ENCODE results near the gene MOB2. TPM values are rescaled to one million over a fixed set of nuclear protein-coding genes. Genes with fewer than 3 reads are reported as not detected.
"Not testable (repeated sequence)": the region's sequence is repeated elsewhere in the genome, so short reads cannot be mapped to it uniquely, and the experiment has no call there.

Gene MOB2
- total RNA-seq, 2 experiments from 2014 or later, result 13.2 to 14.0 TPM

DNA sequence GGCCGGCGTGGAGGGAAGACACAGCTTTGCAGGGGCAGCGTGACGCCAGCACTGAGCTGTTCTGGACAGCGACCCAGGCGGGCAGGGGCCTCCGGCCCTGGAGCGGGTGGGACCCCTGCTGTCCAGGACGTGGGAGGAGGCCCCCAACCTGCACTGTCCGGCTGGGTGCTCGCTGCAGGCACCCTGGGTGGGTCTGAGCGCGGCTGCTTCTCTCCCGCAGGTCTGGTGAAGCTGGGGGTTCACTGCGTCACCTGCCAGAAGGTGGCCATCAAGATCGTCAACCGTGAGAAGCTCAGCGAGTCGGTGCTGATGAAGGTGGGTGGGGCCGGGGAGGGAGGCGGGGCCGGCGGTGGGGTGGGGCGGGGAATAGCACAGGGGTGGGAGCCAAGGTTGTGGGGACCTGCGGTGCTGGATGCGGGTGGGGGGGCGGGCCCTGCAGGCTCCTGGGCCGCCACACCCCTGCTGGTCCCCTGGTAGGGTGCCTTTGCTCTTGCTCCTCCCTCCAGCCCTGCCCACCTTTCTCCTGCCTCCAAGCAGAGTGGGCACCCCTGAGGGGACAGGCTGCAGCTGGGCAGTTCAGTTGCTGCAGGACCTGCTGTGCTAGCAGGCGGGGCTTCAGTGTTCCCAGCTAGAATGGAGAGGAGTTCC, 50.6 kb downstream of the MOB2 start:
- TF ChIP-seq, protein P1, sequence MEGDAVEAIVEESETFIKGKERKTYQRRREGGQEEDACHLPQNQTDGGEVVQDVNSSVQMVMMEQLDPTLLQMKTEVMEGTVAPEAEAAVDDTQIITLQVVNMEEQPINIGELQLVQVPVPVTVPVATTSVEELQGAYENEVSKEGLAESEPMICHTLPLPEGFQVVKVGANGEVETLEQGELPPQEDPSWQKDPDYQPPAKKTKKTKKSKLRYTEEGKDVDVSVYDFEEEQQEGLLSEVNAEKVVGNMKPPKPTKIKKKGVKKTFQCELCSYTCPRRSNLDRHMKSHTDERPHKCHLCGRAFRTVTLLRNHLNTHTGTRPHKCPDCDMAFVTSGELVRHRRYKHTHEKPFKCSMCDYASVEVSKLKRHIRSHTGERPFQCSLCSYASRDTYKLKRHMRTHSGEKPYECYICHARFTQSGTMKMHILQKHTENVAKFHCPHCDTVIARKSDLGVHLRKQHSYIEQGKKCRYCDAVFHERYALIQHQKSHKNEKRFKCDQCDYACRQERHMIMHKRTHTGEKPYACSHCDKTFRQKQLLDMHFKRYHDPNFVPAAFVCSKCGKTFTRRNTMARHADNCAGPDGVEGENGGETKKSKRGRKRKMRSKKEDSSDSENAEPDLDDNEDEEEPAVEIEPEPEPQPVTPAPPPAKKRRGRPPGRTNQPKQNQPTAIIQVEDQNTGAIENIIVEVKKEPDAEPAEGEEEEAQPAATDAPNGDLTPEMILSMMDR (IDR thresholded peaks at IDR 0.05), result no peak
- intact Hi-C loops (cut with micrococcal nuclease), result no loop called here
- Mint-ChIP-seq H3K36me3 (ENCODE audit: low read depth) (no peaks in the 10 kb centered on the region), H3K4me3 (no peak overlapping the region), H3K27ac (no peak overlapping the region), H3K4me1 (ENCODE audit: low read depth) (no peaks in the 10 kb centered on the region), H3K27me3 (no peaks in the 10 kb centered on the region), H3K9me3 (no peaks in the 10 kb centered on the region)
- CTCF ChIA-PET, result no interaction called here
- POLR2A ChIA-PET, result no interaction called here
- DNase-seq (peak; percentile 21), ATAC-seq (peak; percentile 62)

DNA sequence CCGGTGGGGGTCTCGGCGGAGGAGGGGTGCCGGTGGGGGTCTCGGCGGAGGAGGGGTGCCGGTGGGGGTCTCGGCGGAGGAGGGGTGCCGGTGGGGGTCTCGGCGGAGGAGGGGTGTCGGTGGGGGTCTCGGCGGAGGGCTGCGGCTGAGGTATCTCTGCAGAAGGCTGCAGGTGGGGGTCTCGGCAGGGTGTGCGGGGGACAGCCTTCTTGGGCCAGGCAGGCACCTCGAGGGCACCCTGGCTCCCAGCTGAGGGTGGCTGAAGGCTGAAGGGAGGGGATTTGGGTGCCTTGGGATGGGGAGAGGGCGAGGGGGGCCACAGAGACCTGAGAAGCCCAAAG, 51.1 kb downstream of the MOB2 start:
- H3K36me3 Mint-ChIP-seq (ENCODE audit: low read depth); H3K9me3 Mint-ChIP-seq; H3K27me3 Mint-ChIP-seq; H3K4me3 Mint-ChIP-seq; H3K27ac Mint-ChIP-seq; DNase-seq; intact Hi-C loops (cut with micrococcal nuclease); CTCF ChIA-PET; H3K4me1 Mint-ChIP-seq (ENCODE audit: low read depth); ATAC-seq; POLR2A ChIA-PET: not testable (repeated sequence)

DNA sequence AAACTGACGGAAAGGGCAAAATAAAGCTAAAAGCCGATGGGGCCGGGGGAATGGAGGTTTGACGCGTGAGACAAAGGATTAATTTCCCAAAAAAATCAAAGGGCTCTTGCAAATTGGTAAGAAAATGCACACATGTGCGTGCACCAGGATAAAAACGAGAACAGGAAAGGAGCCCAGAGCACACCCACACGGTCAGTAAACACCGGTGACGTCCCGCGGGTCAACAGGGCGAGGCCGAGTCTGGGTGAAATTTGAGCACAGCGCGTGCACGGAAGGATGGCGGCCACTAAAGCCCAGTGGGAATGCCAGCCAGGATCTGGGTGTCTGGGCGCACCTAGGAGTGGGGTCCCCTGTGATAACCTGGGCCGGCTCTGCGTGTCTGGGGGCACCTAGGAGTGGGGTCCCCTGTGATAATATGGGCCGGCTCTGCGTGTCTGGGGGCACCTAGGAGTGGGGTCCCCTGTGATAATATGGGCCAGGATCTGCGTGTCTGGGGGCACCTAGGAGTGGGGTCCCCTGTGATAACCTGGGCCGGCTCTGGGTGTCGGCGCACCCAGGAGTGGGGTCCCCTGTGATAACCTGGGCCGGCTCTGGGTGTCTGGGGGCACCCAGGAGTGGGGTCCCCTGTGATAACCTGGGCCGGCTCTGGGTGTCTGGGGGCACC, 52.5 kb downstream of the MOB2 start:
- Mint-ChIP-seq H3K9me3 (peaks cover 1% of the 10 kb centered on the region), H3K36me3 (ENCODE audit: low read depth) (no peaks in the 10 kb centered on the region), H3K4me1 (ENCODE audit: low read depth) (no peaks in the 10 kb centered on the region), H3K27ac (no peak overlapping the region), H3K27me3 (no peaks in the 10 kb centered on the region), H3K4me3 (no peak overlapping the region)
- ChIA-PET POLR2A (no interaction called here), CTCF (no interaction called here)
- intact Hi-C loops (cut with micrococcal nuclease), result no loop called here
- ATAC-seq (no peak), DNase-seq (no peak)
- TF ChIP-seq, protein P1 (IDR thresholded peaks at IDR 0.05), result no peak

DNA sequence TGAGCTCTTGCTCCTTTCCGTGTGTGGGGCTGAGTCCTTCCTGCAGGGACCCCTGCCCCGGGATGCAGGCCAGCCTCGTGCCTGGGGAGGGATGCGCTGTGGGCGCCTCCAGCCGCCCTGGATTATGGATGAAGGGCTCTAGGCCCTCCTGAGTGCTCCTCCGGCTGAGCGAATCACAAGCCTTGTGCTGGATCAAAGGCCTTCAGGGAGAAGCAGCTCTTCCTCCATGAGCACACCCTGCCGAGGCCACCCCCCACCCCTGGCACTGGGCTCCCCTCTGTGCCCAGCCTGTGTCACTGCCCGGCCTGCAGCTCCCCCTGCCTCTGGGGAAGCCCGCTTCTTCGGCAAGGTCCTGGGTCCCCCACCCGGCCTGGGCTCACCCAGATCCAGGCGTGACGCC, 53.0 kb downstream of the MOB2 start:
- DNase-seq, result no peak
- TF ChIP-seq, protein P1 (IDR thresholded peaks at IDR 0.05), result no peak
- no peak overlapping the region for H3K4me3 Mint-ChIP-seq
- no peak overlapping the region for H3K27ac Mint-ChIP-seq
- no peaks in the 10 kb centered on the region for H3K36me3 Mint-ChIP-seq (ENCODE audit: low read depth)
- POLR2A ChIA-PET, result no interaction called here
- peaks cover 1% of the 10 kb centered on the region for H3K9me3 Mint-ChIP-seq
- ATAC-seq, result no peak
- no peaks in the 10 kb centered on the region for H3K27me3 Mint-ChIP-seq
- CTCF ChIA-PET, result no interaction called here
- intact Hi-C loops (cut with micrococcal nuclease), result no loop called here
- H3K4me1 Mint-ChIP-seq (ENCODE audit: low read depth), result no peaks in the 10 kb centered on the region

DNA sequence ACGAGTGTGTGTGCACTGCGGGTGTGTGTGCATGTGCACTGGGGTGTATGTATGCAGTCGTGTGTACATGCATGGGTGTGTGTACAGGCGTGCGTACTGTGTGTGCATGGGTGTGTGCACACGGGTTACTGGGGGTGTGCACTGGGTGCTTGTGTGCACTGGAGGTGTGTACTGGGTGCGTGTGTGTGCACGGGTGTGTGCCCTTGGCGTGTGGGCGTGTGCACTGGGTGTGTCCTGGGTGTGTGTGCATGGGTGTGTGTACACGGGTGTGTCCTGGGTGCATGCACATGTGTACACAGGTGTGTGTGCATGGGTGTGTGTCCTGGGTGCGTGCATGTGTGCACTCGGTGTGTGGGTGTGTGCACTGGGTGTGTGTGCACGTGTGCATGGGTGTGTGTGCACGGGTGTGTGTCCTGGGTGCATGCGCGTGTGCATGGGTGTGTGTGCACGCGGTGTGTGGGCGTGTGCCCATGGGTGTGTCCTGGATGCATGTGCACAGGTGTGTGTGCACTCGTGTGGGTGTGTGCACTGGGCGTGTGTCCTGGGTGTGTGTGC, 57.7 kb downstream of the MOB2 start:
- Mint-ChIP-seq H3K27ac (no peak overlapping the region), H3K27me3 (no peaks in the 10 kb centered on the region), H3K4me1 (ENCODE audit: low read depth) (no peaks in the 10 kb centered on the region), H3K36me3 (ENCODE audit: low read depth) (no peaks in the 10 kb centered on the region), H3K9me3 (peaks cover 1% of the 10 kb centered on the region), H3K4me3 (no peak overlapping the region)
- TF ChIP-seq, protein P1 (IDR thresholded peaks at IDR 0.05), result no peak
- DNase-seq (no peak), ATAC-seq (no peak)
- ChIA-PET CTCF (no interaction called here), POLR2A (no interaction called here)
- intact Hi-C loops (cut with micrococcal nuclease), result no loop called here
